GM13976 (cell line): Measurements from ENCODE around the gene HTR1E.

Experiments used
- DNase-seq: peaks from one replicate; pipeline ENCODE4 v3.0.0; 2012; ENCODE audit warnings: low spot score
- CTCF ChIP-seq: IDR thresholded peaks from 2 replicates; pipeline ENCODE4 v1.5.1; 2012; ENCODE audit warnings: borderline replicate concordance, mild to moderate bottlenecking; ENCODE audit not compliant: insufficient read depth; ENCODE audit errors: extremely low read depth, missing control alignments, control extremely low read depth
- in situ Hi-C: fragments of 300-500 bp; cut with MboI; formaldehyde crosslinking; loops from one replicate; pipeline ENCODE4 v1.12.0; 2022; ENCODE audit warnings: low sequenced_read_pairs, mixed read lengths, inconsistent platforms; ENCODE audit not compliant: unreplicated experiment

Gene HTR1E

GRCh38 chr6:86936834-86937218, 502 bp upstream of the HTR1E start:
- no peak for TF ChIP-seq CTCF
- in situ Hi-C loops: no loop called here
- no peak for DNase-seq

DNA sequence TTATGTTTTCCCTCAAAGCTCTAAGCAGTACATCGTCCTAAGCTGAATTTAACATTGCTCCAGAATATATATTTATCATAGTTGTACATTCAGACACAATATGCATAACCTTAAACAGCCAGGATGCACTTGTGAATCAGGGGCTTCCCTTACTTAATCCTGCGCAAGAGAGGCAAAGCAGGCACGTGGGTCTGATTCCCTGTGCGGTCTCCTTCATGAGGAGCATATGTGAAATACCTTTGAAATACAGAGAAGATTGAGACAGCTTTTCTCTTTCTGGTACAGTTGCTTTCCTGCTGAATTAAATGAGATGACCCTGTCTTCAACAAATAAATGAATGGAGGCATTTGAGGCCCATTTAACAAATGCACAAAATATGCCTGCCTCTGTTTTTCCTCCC, 1.5 kb downstream of the HTR1E start:
- no peak for TF ChIP-seq CTCF
- DNase-seq: no peak
- in situ Hi-C loops: no loop called here

DNA sequence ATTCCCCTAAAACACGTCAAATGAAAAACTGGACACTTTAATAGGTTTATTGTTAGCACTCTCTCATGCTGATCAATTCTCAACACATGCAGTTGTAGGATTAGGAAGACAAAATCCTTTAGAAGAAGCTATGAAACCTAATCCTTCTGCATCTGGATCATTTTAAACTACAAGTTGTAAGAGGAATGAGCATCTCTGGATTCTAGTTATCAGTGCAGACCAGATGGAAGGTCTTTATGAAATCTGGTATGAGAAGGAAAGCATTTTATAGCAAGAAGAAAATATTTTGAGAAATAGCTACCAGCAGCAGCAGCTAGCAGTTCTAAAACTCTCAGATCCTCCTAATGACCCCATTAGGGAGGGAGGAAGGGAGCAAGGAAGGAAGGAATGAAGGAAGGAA, 4.1 kb downstream of the HTR1E start:
- TF ChIP-seq CTCF: no peak
- in situ Hi-C loops: no loop called here
- DNase-seq: no peak

DNA sequence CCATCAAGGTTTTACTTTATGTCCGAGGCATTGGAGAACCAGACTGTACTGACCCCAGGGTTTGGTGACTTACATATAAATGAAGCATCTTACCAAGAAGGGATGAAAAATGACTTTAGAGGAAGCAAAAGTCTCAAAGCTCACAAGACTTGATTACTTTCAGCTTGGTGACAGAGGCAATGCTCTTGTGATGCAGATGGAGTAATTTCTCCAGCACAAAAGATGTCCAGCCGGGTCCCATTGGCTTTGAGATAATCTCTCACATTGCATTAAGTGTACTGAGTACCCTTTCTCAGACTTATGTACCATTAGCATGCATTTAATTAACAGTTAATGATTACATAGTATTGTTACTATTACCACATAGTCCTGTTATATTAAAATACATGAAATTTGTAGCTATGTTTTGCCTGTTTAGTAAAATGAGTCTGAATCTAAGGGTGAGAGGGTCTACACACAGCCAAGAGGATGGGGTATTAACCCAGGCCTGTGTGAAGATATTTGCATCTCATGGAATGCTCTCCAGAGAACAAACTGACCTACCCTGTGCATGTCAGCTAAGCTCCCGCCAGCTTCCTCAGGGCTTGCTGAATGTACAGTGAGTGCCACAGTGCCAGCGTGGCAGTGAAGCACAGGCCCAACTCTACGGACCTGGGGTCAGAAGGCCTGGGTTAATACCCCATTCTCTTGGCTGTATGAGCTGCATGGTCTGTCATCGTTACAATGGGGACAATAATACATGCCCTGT, 5.6 kb downstream of the HTR1E start:
- no peak for DNase-seq
- TF ChIP-seq CTCF: no peak
- in situ Hi-C loops: no loop called here

DNA sequence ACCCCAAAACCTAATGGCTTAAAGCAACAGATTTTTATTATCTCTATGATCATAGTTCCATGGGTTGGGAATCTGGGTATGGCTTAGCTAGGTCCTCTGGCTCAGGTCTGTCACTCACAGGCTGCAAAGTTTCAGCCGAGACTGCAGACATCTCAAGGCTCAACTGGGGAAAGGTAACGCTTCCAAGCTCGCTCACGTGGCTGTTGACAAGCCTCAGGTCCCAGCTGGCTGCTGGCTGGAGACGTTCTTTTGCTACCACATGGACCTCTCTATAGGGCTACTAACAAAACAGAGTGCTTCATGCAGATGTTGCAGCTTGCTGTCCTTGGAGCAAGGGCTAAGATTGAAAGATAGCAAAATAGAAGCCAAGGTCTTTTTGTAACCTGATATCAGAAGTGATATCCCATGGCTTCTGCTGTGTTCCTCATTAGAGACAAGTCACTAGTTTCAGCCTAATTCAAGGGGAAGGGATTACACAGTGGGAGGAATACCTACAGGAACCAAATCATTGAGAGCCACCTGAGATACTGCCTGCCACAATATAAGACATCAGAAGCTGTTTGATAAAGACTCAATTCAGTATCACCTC, 6.6 kb downstream of the HTR1E start:
- TF ChIP-seq CTCF: no peak
- DNase-seq: no peak
- in situ Hi-C loops: no loop called here

DNA sequence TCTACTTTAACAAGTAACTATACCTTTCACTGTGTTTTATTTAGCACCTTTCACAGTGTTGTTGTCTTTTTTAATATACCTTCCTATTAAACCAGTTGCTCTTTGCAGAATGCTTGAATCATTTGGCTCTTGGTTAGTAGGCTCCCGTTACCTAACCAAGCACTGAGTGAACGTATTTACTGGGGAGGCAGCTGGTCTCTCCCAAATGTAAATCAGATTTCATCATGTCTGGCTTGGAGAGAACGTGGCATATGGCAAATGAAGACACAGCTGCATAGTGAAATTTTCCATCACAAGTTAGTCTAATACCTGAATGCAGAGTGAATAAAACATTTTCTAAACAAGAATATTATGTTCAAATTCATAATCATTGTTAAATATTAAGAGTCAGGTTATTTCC, 12.4 kb downstream of the HTR1E start:
- in situ Hi-C loops: no loop called here
- DNase-seq: no peak
- TF ChIP-seq CTCF: no peak

DNA sequence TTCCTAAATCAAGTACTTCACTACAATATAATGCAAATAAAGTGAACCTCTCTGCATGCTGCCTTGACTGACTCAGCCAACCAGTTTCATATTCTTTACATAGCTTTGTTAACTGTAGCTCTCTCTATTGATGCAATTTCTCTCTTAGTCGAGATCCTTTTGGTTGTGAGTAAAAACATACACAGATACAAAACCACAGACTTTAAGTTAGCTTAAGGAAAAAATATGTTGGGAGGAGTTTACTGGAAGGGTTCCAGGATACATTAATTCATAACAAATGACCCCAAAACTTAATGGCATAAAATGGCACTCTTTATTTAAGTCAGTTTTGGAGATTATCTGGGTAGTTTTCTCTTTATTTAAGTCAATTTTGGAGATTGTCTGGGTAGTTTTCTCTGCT, 15.7 kb downstream of the HTR1E start:
- in situ Hi-C loops: no loop called here
- no peak for TF ChIP-seq CTCF
- no peak for DNase-seq
